COLO668 (cell line): ENCODE data around the gene NUAK1.

Source experiments
- DNase-seq: peaks from one replicate; lab custom pipeline; 2025; ENCODE audit not compliant: unreplicated experiment; lab: John Stamatoyannopoulos, UW

Gene NUAK1

DNA sequence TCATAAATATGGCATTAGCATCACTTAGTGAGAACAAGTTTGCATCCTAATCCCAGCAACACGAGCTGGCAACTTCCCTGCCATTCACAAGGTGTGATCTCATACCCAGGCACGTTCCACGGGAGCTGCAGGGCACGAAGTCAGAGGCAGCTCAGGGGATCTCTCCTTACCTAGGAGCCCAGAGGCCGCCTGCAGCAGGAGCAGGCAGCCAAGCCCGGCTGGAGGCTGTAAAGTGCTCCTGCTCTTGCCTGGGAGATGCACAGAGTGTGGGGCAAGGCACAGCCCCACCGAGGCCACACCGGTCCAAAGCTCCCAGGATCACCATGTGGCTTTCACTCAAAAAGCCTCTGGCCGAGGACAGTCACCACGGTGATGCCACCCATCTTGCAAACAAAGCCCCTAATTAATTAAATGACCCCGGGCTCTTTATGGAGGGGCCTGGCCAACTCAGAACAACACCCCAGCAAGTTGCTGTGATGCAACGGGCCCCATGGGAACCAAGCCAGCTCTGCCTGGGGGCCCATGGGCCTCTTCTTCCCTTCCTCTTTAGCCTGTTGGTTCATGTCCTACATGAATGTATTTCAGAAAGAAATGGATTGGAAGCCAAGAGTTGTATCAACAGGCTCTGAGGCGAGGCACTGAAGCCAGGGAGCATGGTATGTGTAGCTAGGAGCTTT is 26.5 kb downstream of the NUAK1 start:
- DNase-seq, result no peak

DNA sequence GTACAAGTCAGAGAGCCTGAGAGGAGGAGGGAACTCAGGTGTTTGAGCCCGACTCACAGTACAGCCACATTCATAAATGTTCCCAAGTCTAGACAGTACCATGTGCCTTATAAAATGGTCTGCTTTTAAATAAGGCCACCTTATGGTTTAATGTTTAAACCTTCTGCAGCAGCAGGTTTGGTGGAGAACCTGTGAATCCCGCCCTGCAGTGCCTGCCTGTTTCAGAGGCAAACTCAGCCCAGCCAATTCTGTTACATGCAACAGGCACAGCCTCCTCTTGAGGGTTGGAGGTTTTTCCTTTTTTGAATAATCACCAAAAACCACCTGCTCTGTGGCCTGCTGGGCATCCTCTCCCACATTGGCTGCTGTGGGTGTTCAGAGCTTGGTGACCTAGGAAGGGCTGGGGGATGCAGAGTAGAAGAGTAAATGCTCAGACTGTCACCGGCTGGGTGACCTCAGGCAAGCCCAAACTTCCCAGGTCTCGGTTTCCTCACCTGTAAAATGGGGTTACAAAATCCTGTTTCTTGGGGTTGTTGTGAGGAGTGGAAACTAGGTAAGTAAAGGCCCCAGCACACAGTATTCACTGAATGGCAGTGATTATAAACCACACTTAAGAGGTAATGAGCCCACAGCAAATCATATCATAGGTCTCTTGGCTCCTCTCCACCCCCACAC is 28.0 kb downstream of the NUAK1 start:
- DNase-seq, result no peak

DNA sequence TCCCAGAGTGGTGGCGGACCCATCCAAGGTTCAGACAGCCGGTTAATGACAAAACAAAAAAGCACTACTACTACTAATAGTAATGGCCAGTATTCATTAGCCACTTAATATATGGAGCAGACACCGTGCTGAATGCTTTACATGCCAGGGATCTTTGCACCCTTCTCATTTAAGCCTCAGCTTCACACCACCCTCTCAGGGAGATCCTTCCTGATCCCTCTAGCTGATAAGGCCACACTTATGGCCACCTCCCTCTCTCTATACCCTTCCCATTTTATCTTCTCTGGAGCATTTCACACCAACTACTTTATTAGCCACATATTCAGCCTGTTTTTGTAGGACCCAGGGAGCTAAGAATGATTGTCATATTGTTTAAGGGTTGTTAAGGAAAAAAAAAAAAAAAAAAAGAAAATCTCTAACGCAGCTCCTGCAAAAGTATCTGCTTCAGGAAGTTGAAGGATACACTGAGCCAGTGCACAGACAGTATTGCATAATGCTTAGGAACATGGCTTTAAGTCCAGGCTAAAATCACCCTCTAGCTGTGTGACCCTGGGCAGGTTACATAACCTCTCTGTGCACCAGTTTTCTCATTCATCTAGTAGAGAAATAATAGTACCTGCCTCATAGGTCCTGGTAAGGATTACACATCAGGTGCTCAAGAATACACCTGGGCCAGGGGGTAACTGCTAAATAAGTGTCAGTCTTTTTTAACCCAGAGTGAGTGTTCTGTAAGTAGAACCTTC is 29.4 kb downstream of the NUAK1 start:
- DNase-seq, result no peak

DNA sequence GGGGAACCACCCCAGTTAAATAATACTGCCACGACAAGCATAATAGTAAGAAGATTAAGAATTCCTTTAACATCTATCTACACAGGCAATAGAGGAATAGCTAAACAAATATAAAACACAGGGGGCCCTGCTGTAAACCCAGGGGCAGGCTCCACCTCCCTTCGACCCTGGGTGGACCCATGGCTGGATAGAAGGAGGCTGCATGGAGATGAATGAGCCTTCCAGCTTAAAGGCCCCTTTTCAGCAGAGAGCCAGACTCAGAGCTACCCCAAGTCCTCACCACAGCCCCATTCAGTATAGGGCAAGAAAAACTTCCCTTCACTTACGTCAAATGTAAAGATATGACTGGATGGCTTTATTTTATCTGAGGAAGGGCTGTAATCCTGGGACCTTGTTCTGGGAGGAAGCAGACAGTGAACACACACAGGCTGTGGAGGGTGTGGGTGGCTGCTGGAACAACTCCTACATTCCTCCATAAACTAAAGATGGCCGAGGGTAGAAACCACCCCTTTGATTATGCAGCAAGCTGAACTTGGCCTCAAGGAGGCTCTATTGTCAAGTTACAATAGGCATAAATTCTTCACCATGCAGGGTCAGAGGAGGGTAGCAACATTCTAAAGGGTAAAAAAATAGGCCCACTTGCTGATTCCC is 30.4 kb downstream of the NUAK1 start:
- DNase-seq, result no peak

DNA sequence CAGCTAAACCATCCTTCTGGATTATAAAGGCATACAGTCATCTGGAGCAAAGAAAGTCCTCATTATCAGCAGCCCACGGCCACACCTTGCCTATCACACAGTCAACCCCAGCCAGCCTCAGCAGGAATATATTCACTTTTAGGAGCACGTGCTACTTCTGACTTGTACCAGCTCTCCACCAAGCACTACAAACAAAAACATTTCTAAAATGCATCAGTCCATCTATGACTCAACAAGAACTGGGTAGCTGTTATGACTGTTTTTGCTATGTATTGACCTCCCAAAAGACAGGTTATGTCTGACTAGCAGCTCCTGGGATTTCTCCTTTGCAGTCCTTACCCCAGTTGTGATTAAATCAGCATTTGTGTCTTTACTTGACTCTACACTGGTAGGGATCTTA is 31.2 kb downstream of the NUAK1 start:
- no peak for DNase-seq

DNA sequence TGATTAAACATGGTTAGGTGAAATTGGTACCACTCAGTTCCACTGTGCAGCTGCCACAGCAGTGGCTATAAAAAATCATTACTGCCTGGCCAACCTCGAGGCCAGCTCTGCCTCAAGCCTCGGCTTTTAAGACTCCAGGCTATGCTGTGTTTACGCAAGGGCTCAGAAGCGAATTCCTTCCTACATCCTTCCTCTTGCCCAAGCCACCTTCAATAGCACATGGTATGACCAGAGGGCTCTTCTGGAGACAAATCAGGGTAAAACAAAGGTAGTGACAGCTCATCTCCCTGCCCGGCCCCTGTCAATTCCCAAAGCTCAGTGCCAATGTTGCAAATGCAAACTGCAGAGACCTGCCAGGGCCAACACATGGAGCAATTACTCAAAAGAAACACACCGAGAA is 31.9 kb downstream of the NUAK1 start:
- DNase-seq, result no peak

DNA sequence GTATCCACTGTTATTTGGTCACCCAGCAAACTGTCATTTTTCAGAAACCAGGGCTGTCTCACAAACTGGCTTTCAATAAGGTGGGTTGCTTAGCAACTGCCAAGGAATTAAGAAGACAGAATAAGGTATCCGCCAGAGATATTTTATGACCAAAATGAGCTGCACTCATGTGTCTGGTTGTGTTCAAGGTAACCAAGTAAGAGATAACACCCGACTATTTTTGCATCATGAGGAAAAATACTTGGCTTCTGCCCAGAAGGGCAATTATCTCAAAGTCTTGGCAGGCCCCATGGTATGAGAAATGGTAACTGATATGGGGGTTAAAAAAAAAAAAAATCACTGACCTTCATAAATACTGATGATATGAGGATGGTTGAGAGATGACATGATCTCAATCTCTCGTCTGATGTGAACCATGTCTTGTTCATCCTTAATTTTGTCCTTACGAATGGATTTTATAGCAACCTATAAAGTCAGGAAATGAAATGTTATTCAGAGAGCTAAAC is 32.6 kb downstream of the NUAK1 start:
- no peak for DNase-seq

DNA sequence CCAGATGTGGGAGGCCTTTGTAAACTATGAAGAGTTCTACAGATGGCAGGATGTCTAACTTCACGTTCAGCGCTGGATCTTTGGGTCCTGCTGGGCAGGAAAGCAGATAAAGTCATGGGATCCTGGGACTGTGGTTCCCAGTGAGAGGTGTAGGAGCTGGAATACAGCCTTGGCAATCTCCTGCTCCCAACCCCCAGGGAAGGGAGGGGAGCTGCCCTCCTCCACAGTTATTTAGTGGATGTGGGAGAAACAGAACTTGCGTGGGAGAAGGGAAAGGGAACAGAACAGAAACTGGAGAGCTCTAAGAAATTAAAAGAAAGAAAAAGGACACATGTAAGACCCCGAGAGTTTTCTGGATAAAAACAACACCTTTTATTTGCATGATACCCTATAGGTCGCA is 37.0 kb downstream of the NUAK1 start:
- no peak for DNase-seq

DNA sequence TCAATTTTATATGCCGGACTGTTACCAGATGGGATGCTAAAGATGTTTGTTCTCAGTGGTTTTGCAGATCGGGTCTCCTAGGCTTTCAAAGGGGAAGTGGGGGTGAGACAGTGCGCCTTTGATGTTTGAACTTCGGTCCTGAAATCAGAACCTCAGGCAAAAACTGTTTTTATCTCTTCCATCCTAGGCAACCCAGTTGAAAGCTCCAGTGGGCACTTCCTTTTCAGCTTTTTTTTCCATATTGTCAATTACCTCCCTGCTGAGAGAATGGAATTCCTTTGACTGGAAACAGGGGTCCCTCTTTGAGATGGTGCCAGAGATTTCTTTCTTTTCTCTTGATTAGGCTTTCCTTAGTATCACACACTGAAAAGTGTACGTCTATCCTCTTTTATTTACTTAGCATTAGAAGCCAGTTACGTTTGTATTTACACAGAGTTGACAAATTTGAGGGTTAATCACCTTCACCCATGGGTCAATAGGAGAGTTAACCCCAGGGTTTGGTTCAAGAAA is 40.0 kb downstream of the NUAK1 start:
- DNase-seq, result no peak

DNA sequence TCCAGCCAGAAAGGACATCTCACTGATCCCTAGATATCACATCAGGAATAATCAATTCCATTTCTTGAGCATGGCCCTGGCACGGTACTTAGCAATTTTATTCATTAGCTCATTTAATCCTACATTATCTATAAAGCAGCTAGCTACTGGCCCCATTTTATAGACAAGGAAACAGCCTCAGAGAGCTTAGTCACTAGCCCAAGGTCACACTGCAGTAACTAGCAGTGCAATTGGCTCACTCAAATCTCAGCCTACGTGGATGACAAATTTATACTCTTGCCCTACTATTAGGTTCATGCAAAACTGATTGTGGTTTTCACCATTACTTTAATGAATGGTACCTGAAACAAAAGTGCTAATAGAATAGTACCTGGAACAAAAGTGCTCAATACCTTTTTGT is 41.7 kb downstream of the NUAK1 start:
- DNase-seq, result no peak

DNA sequence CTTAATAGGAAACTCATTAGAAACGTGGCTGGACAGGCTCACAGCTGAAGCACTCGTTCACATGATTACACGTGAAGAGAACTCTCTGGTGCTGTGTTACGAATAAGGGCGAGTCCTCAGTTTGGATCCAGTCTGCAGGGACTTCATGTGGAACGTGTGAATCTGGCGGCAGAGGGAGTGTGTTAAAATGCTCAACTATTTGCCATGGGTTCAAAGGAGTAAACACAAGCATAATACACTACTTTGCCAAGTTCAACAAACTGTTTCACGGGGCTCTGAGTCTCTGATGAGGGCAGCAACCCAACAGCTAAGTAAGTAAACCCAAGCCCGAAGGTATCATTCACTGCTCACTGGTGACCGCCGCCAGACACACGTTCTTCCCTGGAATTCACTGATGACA is 42.4 kb downstream of the NUAK1 start:
- no peak for DNase-seq

DNA sequence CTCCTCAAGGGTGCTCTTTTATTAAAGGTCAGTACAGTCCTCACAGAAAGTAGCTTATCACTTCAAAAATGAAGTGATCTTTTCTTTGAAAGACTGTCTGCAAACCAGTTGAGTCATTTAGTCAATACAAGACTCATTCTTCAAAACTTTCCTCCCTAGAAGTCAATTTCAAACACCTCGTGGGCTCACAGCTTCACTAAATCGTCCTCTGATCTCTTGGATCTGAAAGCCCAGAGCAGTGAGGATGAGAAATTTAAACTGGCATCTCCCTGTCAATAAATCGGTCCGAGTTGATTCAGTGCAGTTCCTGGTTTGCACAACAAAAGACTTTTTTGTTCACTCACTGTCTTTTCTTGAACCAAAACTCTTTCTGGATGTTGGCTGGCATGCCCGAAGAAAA is 44.5 kb downstream of the NUAK1 start:
- DNase-seq, result no peak

DNA sequence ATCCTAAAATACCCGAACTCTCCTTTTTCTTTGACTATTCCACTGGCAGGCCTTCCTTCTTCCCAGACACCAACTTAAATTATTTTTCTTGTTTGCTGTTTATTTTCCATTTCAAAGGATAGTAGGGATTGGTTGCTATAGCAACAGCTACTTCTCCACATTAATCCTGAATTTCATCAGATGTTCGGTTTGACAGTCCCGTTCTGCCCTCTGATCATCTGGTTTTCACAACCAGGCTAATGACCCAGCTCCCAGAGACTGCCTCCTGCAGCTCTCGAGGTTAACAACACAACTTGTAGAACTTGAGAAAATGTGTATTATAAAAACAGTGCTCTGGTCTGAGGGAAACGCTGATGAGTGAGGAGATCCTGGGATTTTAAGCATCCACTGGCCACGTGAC is 45.5 kb downstream of the NUAK1 start:
- no peak for DNase-seq

DNA sequence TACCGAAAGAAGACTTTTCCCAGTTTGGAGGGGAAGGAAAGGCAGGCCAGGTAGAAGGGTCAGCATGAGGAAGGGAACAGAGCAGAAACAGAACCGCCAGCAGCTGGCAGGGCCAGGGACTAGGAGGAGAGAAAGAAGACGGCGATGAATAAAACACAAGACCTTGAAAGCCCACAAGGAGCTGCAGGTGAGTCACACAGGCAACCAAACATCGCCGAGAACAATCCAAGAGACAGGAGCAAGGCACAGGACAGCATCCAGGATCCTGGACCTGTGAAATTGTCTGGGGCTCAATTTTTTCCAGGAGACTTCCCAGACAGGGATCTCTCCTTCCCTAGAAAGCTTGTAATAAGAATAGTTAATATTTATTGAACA is 47.3 kb downstream of the NUAK1 start:
- no peak for DNase-seq

DNA sequence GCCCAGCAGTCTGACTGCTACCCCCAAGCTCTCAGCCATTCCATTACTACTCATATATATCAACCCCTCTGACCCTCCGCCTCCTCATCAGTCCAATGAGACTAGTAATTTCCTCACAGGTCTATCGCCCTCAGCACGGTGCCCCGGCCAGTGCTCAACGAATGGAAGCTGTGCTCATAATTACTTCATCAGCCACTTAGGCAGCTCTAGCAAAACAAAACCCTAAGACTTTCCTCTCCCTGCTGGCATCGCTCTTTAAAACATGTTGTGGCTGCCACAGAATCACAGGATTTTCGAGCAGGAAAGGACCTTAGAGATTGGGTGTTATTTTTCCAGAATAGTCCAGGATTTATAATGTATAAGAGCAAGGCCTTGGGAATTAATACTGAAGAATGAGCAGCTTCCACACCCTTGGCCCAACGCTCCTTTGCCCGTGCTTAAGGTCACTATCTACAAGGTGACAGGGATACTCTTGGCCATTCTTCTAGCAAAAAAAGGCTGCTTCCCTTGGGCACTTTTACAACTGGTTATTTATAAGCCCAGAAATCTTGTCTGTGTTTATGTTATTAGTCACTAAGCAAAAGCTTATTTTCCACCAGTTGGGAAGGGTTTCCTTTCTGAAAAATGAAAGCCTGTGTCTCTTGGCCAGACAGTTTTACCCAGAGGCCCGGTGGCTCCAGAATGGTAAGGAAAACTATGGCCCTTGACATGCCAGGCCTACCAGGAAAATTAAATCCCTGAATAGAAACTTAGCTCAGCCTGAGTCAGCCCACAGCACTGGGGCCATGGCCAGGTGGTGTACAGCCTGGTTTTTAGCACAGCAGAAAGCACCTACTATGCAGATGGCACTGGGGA is 47.9 kb downstream of the NUAK1 start:
- no peak for DNase-seq

DNA sequence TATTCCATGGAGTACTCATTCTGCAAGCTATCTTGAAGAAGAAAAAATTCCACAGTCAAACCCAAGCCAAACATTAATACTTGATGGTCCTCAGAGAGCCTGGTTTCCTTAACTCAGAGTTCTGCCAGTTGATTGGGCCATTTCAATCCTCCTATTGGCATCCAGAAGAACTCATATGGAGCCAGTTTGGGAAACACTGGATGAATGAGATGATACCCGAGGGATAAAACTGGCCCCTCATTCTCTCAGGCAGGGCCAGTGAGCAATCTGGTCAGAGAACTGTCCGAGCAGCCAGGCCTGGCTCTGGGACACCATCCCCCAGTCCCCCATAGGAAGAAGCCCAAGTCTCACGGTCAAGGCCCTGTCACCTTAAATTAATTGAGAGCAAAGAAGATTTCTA is 48.8 kb downstream of the NUAK1 start:
- no peak for DNase-seq

DNA sequence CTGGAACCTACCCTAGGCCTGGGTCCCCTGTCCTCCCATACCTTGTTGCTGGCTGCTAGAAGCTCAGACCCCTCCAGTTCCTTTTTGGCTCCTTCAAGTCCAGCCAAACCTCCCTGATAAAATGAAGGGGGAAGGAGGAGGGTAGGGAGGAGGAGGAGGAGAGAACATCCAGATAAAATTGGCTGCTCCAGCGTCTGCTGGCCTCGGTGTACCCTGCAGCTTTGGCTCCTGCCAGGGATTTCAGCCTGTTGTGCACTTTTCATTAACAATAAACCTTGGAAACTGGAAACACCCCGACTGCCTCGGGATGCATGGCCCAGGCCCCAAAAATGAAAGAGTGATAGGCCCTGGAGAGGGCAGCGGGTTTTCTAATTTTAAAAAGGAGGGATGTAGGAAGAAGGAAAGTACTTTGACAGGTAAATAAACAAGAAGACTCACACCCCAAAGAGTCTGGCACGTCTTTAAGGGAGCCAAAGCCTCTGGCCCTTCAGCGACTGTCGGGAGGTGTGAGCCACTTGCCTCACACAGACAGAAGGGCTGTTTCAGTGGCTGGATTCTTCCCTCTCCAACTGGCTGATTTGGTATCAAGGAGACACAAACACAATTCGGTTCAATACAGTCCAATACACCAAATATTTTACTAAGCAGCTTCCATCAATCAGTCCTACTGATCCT is 49.8 kb downstream of the NUAK1 start:
- no peak for DNase-seq

DNA sequence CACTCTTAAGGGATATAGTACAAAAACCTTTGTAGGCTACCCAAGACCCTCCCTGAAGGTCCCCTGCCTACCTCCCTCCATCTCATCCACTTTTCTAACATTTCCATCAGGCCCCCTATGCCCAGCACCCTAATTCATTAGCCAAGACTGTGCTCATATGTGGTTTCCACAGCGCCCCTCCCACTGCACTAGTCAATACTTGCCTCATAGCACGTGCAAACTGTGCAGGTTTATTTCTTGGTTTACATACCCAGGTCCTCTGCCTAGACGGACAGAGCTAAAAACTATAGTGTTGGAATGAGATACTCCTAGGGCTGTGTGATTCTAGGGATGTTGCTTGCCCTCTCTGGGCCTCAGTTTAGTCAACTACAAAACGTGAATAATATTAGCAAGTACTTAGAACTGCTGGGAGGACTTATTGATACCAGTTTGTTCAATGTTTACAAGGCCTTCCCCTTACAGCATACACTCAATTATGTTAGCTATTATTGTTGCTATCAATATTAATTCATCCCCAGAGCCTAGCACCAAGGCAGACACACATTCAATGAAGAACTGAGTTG is 50.4 kb downstream of the NUAK1 start:
- no peak for DNase-seq

DNA sequence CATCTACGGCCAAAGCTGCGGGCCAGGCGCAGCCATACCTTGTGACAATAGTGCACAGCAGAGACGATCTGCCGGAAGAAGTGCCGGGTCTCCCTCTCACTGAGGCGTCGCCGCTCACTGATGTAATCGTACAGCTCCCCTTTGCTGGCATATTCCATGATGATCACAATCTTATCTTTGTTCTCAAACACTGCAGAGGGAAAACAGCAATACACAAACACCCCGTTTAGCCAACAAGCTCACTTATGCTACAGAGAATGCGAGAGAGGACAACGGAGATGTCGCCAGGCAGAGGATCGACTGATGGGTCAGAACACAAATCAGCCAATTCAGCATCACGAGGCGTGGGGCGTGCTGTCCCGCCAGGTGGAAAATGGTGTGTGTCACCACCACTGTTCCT is 52.1 kb downstream of the NUAK1 start:
- no peak for DNase-seq

DNA sequence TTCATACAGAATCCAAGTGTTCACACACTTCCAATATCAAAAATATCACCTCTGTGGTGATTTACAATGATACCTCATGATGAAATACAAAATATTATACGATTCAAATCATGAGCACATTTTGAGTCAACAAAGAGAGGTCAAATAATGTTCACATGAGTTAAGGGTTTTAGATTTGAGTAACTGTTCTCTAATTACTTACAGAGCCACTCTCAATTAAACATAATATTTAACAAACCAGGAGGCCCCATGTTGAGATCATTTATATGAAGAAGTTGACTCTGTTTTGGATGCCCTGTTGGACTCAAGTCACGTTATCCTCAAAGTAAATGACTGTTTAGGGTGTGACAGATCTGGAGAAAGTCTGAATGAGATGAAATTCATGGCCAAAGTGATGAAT is 53.5 kb downstream of the NUAK1 start:
- DNase-seq, result no peak
